Heart left ventricle (tissue), 16 donors: ENCODE results near the gene LMO2. TPM values are rescaled to one million over a fixed set of nuclear protein-coding genes. Genes with fewer than 3 reads are reported as not detected.
A peak's percentile ranks its signal among the peaks of the same experiment; 100 is the strongest.

Source experiments
- ATAC-seq, 4 donors: fragments of 200-7000 bp; cut with Tn5 transposase; one replicate each; pipeline ENCODE4 v1.9.1; 2020 to 2022; ENCODE audit warnings: moderate library complexity in 4 of 4, mild to moderate bottlenecking in 3 of 4, moderate number of reproducible peaks in 1 of 4
- DNase-seq, 5 donors: peaks; one replicate each; pipeline ENCODE4 v3.0.0-alpha.2; 2020
- H3K27ac ChIP-seq, 12 donors: fragments of 200-600 bp; sonication (generic) in 4 of 12; one replicate each; pipeline versions ENCODE4 v1.5.0 to v1.8.0; 2016 to 2022; ENCODE audit warnings: mild to moderate bottlenecking in 2 of 12
- H3K27me3 ChIP-seq, 9 donors: fragments of 200-600 bp; sonication (generic) in 2 of 9; one replicate each; pipeline versions ENCODE4 v1.5.1 to v1.8.0; 2016 to 2022; ENCODE audit warnings: mild to moderate bottlenecking in 3 of 9
- H3K36me3 ChIP-seq, 9 donors: fragments of 200-600 bp; sonication (generic) in 2 of 9; one replicate each; pipeline versions ENCODE4 v1.5.0 to v1.8.0; 2018 to 2022; ENCODE audit warnings: mild to moderate bottlenecking in 2 of 9
- H3K4me1 ChIP-seq, 12 donors: fragments of 200-600 bp; sonication (generic) in 4 of 12; one replicate each; pipeline versions ENCODE4 v1.5.0 to v1.8.0; 2016 to 2022; ENCODE audit warnings: mild to moderate bottlenecking in 3 of 12
- H3K4me3 ChIP-seq, 12 donors: fragments of 200-600 bp; sonication (generic) in 4 of 12; one replicate each; pipeline versions ENCODE4 v1.5.0 to v1.8.0; 2017 to 2022; ENCODE audit warnings: mild to moderate bottlenecking in 9 of 12, moderate library complexity in 4 of 12
- H3K9me3 ChIP-seq, 12 donors: fragments of 200-600 bp; sonication (generic) in 4 of 12; one replicate each; pipeline versions ENCODE4 v1.5.0 to v1.8.0; 2016 to 2022; ENCODE audit warnings: mild to moderate bottlenecking in 1 of 12
- CTCF ChIP-seq, 12 donors: fragments of 200-600 bp; sonication (generic) in 4 of 12; IDR thresholded peaks; one replicate each; pipeline versions ENCODE4 v1.5.0 to v1.8.0; 2018 to 2022; ENCODE audit warnings: antibody characterized with exemption in 12 of 12, mild to moderate bottlenecking in 5 of 12
- POLR2A ChIP-seq, 2 donors: fragments of 450-650 bp; IDR thresholded peaks; one replicate each; pipeline ENCODE4 v1.6.1; 2017; ENCODE audit warnings: antibody characterized with exemption in 2 of 2, mild to moderate bottlenecking in 2 of 2, moderate library complexity in 2 of 2
- WGBS, 4 donors: extraction: QIAGEN DNeasy Blood & Tissue Kit in 2 of 4; methylation state at CpG; one replicate each; pipeline versions ENCODE4 v1.1.5 to v1.1.7; 2013 to 2018; 5-methylcytosine and 5-hydroxymethylcytosine counted together
- intact Hi-C, 10 donors: fragments of 100-400 bp; cut with DNase I; formaldehyde crosslinking; loops; one replicate each; pipeline versions ENCODE4 v1.11.1 to v1.14.2; 2022
- polyA plus RNA-seq, 2 donors: library from polyadenylated mRNA; stranded (reverse); fragments of 200-250 nt; gene quantifications; one replicate each; pipeline ENCODE4 v1.2.3, GENCODE V29; 2013
- total RNA-seq, 9 donors: library from RNA; depleted of rRNA in 2 of 9; stranded (reverse); fragments of >200 nt in 2 of 9; fragmentation: NEBNext Ultra II Directional in 3 of 9; extraction: Animal tissue kit (Norgen Biotek cat#: 25700) in 3 of 9; gene quantifications; one replicate each; pipeline versions ENCODE4 v1.1.0 to v1.2.4, GENCODE V29; 2016 to 2023
- donor health status: ischemic (EF 13 %, LVEDD 7.1; RV severe dilation, severe dysfunction).
- donor health status: healthy with polysubstance abuse.
- donor health status: DM: no; HTN: yes; CAD: no.
- donor health status: DM: no; HTN: no; CAD: no.
- donor health status: ischemic (EF 25% LVEDD 6.9; RV normal size, moderate dysfunction).
- donor health status: ischemic (EF 25% LVEDD 5.7; RV mildly dilated, moderate dysfunction).
- donor health status: healthy.
- donor health status: DM: yes; HTN: yes; CAD: no.
- donor health status: ischemic (EF 35%, LVEDD 5.7; RV mildly dilated, moderate dysfunction).
- donor health status: nonischemic (EF 11% LVEDD 7.7; RV severe dilation, severe dysfunction).
- donor health status: DM: yes; HTN: yes; CAD: no.
- donor health status: PGD.
- donor health status: ischemic (EF 29% LVEDD 5.4; RV normal size, mild dysfunction).
- donor health status: nonischemic (EF 23%, LVEDD 6.1; RV moderate dilation, normal function).

LMO2 gene
- total and polyA plus RNA-seq, 11 donors, result 4.5 to 29.6 (median 8.7) TPM

GRCh38 chr11:33928564-33928963, 36.7 kb upstream of the LMO2 start:
- H3K4me1 ChIP-seq, result peaks cover 0 to 36% (median 17%) of the 10 kb centered on the region in 12 donors
- intact Hi-C loops, result no loop called here
- H3K27me3 ChIP-seq, result no peaks in the 10 kb centered on the region
- no peaks in the 10 kb centered on the region for H3K36me3 ChIP-seq
- H3K4me3 ChIP-seq, result no peak overlapping the region
- WGBS, 4 donors, result 94 to 99% (median 97%) methylated on average over 4 of the region's 4 CpGs
- H3K27ac ChIP-seq, result no peak overlapping the region
- no peak for TF ChIP-seq CTCF (IDR thresholded peaks at IDR 0.05)
- TF ChIP-seq POLR2A (IDR thresholded peaks at IDR 0.05), result no peak
- DNase-seq, result no peak
- H3K9me3 ChIP-seq, result no peaks in the 10 kb centered on the region
- no peak for ATAC-seq

GRCh38 chr11:33926671-33927552, 35.0 kb upstream of the LMO2 start:
- Histone ChIP-seq H3K27ac (no peak overlapping the region), H3K9me3 (no peaks in the 10 kb centered on the region), H3K27me3 (no peaks in the 10 kb centered on the region), H3K4me1 (peaks cover 0 to 23% (median 17%) of the 10 kb centered on the region in 12 donors), H3K36me3 (no peaks in the 10 kb centered on the region), H3K4me3 (no peak overlapping the region)
- WGBS, 4 donors, result 82 to 90% (median 84%) methylated on average over 16 of the region's 16 CpGs
- ATAC-seq (peak in 1 of 4 donors; percentile 17), DNase-seq (no peak)
- intact Hi-C loops, result no loop called here
- TF ChIP-seq CTCF (IDR thresholded peaks at IDR 0.05), result no peak
- no peak for TF ChIP-seq POLR2A (IDR thresholded peaks at IDR 0.05)

GRCh38 chr11:33924341-33924740, 32.5 kb upstream of the LMO2 start:
- no peaks in the 10 kb centered on the region for H3K36me3 ChIP-seq
- no peak overlapping the region for H3K4me3 ChIP-seq
- intact Hi-C loops, result no loop called here
- no peaks in the 10 kb centered on the region for H3K9me3 ChIP-seq
- TF ChIP-seq CTCF (IDR thresholded peaks at IDR 0.05) (no peak), POLR2A (IDR thresholded peaks at IDR 0.05) (no peak)
- no peak for DNase-seq
- no peaks in the 10 kb centered on the region for H3K27me3 ChIP-seq
- H3K4me1 ChIP-seq, result peaks cover 0 to 15% (median 0%) of the 10 kb centered on the region in 12 donors
- H3K27ac ChIP-seq, result no peak overlapping the region
- 83 to 91% (median 89%) methylated on average over 5 of the region's 5 CpGs for WGBS, 4 donors
- no peak for ATAC-seq

- no peaks in the 10 kb centered on the region for H3K27me3 ChIP-seq
These were observed 31.8 kb upstream of the LMO2 start for GRCh38 chr11:33923626-33924025.

More at GRCh38 chr11:33923626-33924025, 31.8 kb upstream of the LMO2 start:
- no peaks in the 10 kb centered on the region for H3K36me3 ChIP-seq
- WGBS, 4 donors, result 90 to 91% (median 91%) methylated on average over 2 of the region's 2 CpGs
- H3K4me1 ChIP-seq, result peaks cover 0 to 14% (median 0%) of the 10 kb centered on the region in 12 donors
- TF ChIP-seq POLR2A (IDR thresholded peaks at IDR 0.05) (no peak), CTCF (IDR thresholded peaks at IDR 0.05) (no peak)
- H3K27ac ChIP-seq, result no peak overlapping the region
- intact Hi-C loops, result no loop called here
- H3K4me3 ChIP-seq, result no peak overlapping the region
- ATAC-seq, result no peak
- H3K9me3 ChIP-seq, result no peaks in the 10 kb centered on the region
- DNase-seq, result no peak
